ENCODE results near the gene AIRE. TPM values are rescaled to one million over a fixed set of nuclear protein-coding genes. Genes with fewer than 3 reads are reported as not detected.
"Not testable (repeated sequence)": the region's sequence is repeated elsewhere in the genome, so short reads cannot be mapped to it uniquely, and the experiment has no call there.

Gene AIRE
- total RNA-seq, 3 donors from 2014 or later = 0.12 to 0.16 TPM; not detected in 1

- H3K4me3 ChIP-seq = no peak overlapping the region
- no peak for ATAC-seq
- no peak for TF ChIP-seq CTCF (IDR thresholded peaks at IDR 0.05)
- H3K9me3 ChIP-seq = no peaks in the 10 kb centered on the region
- peak in 2 of 3 donors; percentile 36 to 59 for DNase-seq
- H3K36me3 ChIP-seq (ENCODE audit: low read depth) = no peaks in the 10 kb centered on the region
- intact Hi-C loops (cut with DNase I, micrococcal nuclease) = no loop called here
- H3K4me1 ChIP-seq (ENCODE audit: low read depth) = peaks cover 43% of the 10 kb centered on the region
These were observed 15.5 kb downstream of the AIRE start for GRCh38 chr21:44301141-44301540.

GRCh38 chr21:44301961-44302406 is 16.3 kb downstream of the AIRE start:
- Histone ChIP-seq H3K36me3 (ENCODE audit: low read depth) (no peaks in the 10 kb centered on the region), H3K4me1 (ENCODE audit: low read depth) (peaks cover 43% of the 10 kb centered on the region), H3K9me3 (no peaks in the 10 kb centered on the region), H3K4me3 (no peak overlapping the region)
- intact Hi-C loops (cut with DNase I, micrococcal nuclease) = no loop called here
- no peak for TF ChIP-seq CTCF (IDR thresholded peaks at IDR 0.05)
- DNase-seq (peak in 2 of 3 donors; percentile 44 to 70), ATAC-seq (peak; percentile 15)

GRCh38 chr21:44302573-44303401 is 17.1 kb downstream of the AIRE start:
- H3K9me3 ChIP-seq; H3K4me3 ChIP-seq; H3K36me3 ChIP-seq (ENCODE audit: low read depth); intact Hi-C loops (cut with DNase I, micrococcal nuclease): not testable (repeated sequence)
- DNase-seq = peak; percentile 86 to 87 (median 87)
- ATAC-seq = peak; percentile 66
- peaks cover 43% of the 10 kb centered on the region for H3K4me1 ChIP-seq (ENCODE audit: low read depth)
- TF ChIP-seq CTCF (IDR thresholded peaks at IDR 0.05) = peak; percentile 19

GRCh38 chr21:44303490-44303981 is 17.9 kb downstream of the AIRE start:
- intact Hi-C loops (cut with DNase I, micrococcal nuclease) = no loop called here
- no peaks in the 10 kb centered on the region for H3K36me3 ChIP-seq (ENCODE audit: low read depth)
- peaks cover 43% of the 10 kb centered on the region for H3K4me1 ChIP-seq (ENCODE audit: low read depth)
- H3K9me3 ChIP-seq = no peaks in the 10 kb centered on the region
- TF ChIP-seq CTCF (IDR thresholded peaks at IDR 0.05) = no peak
- ATAC-seq (peak; percentile 58), DNase-seq (peak; percentile 84 to 86 (median 84))
- no peak overlapping the region for H3K4me3 ChIP-seq

- DNase-seq (peak in 1 of 3 donors; percentile 57), ATAC-seq (no peak)
- no peak for TF ChIP-seq CTCF (IDR thresholded peaks at IDR 0.05)
- intact Hi-C loops (cut with DNase I, micrococcal nuclease) = no loop called here
- H3K9me3 ChIP-seq = no peaks in the 10 kb centered on the region
- no peaks in the 10 kb centered on the region for H3K36me3 ChIP-seq (ENCODE audit: low read depth)
- H3K4me1 ChIP-seq (ENCODE audit: low read depth) = peaks cover 43% of the 10 kb centered on the region
- H3K4me3 ChIP-seq = no peak overlapping the region
These were observed 18.4 kb downstream of the AIRE start for GRCh38 chr21:44304011-44304616.
